K562 (cell line): Measurements from ENCODE around the gene EGFL7. TPM values are rescaled to one million over a fixed set of nuclear protein-coding genes. Genes with fewer than 3 reads are reported as not detected.

Experiments
- ARNT ChIP-seq, 2 experiments: fragments of 450-650 bp; IDR thresholded peaks; 2 replicates each; pipeline ENCODE4 v1.6.1; 2016; ENCODE audit warnings: mild to moderate bottlenecking in 1 of 2
- ATF1 ChIP-seq, 2 experiments: fragments of 450-650 bp in 1 of 2; IDR thresholded peaks; 2 replicates each; pipeline ENCODE4 v1.6.1; 2016; ENCODE audit warnings: missing compliant biosample characterization in 1 of 2, missing genetic modification characterization in 1 of 2
- BRCA1 ChIP-seq, 2 experiments: fragments of 450-650 bp in 1 of 2; sonication (generic) in 1 of 2; formaldehyde crosslinking in 1 of 2; IDR thresholded peaks; 2 replicates each; pipeline versions ENCODE4 v1.5.0 to v1.6.1; 2017 to 2020; ENCODE audit warnings: mild to moderate bottlenecking in 1 of 2, missing genetic modification reagents in 1 of 2
- DIDO1 ChIP-seq: fragments of 450-650 bp; IDR thresholded peaks from 2 replicates; pipeline ENCODE4 v1.6.1; 2016; ENCODE audit warnings: low read depth, missing biosample characterization, missing genetic modification characterization
- HDAC2 ChIP-seq: fragments of 450-650 bp; IDR thresholded peaks from 2 replicates; pipeline ENCODE4 v1.6.1; 2016; ENCODE audit warnings: mild to moderate bottlenecking
- HNRNPL ChIP-seq: fragments of 200-400 bp; formaldehyde crosslinking; IDR thresholded peaks from 2 replicates; pipeline ENCODE4 v1.6.1; 2017; ENCODE audit warnings: low read depth, mild to moderate bottlenecking, low read length
- KDM4B ChIP-seq, 2 experiments: fragments of 450-650 bp in 1 of 2; sonication (generic) in 1 of 2; IDR thresholded peaks; 2 replicates each; pipeline ENCODE4 v1.6.1; 2016 to 2017; ENCODE audit warnings: borderline replicate concordance in 2 of 2, antibody characterized with exemption in 1 of 2, low read depth in 1 of 2, mild to moderate bottlenecking in 1 of 2
- KLF1 ChIP-seq: fragments of 450-650 bp; IDR thresholded peaks from 2 replicates; pipeline ENCODE4 v1.6.1; 2016; ENCODE audit warnings: missing genetic modification characterization, missing compliant biosample characterization
- MEF2A ChIP-seq: IDR thresholded peaks from 2 replicates; pipeline ENCODE4 v1.6.1; 2011; ENCODE audit warnings: low read depth, mild to moderate bottlenecking, low read length, moderate library complexity; ENCODE audit not compliant: control insufficient read depth
- MEF2D ChIP-seq: conservative IDR thresholded peaks from 2 replicates; pipeline ENCODE4 v1.6.1; 2016; ENCODE audit warnings: low read depth, missing genetic modification characterization, missing compliant biosample characterization
- MTA1 ChIP-seq: fragments of 450-650 bp; IDR thresholded peaks from 2 replicates; pipeline ENCODE4 v1.6.1; 2017; ENCODE audit warnings: borderline replicate concordance
- NONO ChIP-seq, 2 experiments: fragments of 200-400 bp in 1 of 2; fragments of 450-650 bp in 1 of 2; formaldehyde crosslinking in 1 of 2; IDR thresholded peaks; 2 replicates each; pipeline ENCODE4 v1.6.1; 2017; ENCODE audit warnings: low read depth in 2 of 2, mild to moderate bottlenecking in 2 of 2, moderate library complexity in 2 of 2, low read length in 1 of 2
- RBM15 ChIP-seq: fragments of 200-400 bp; formaldehyde crosslinking; IDR thresholded peaks from 2 replicates; pipeline ENCODE4 v1.6.1; 2018; ENCODE audit warnings: mild to moderate bottlenecking, low read length, moderate library complexity; ENCODE audit not compliant: insufficient read depth
- RBM22 ChIP-seq: fragments of 200-400 bp; formaldehyde crosslinking; IDR thresholded peaks from 2 replicates; pipeline ENCODE4 v1.6.1; 2018; ENCODE audit warnings: low read length, low read depth; ENCODE audit not compliant: poor library complexity, severe bottlenecking
- SLC30A9 ChIP-seq: fragments of 250-450 bp; sonication (Bioruptor Pico); IDR thresholded peaks from 2 replicates; pipeline ENCODE4 v1.8.0; 2022; ENCODE audit warnings: mild to moderate bottlenecking, moderate library complexity
- TCF7L2 ChIP-seq: fragments of 150-350 bp; IDR thresholded peaks from 2 replicates; pipeline ENCODE4 v1.6.1; 2016; ENCODE audit warnings: low read depth, mild to moderate bottlenecking, low read length, moderate library complexity
- TGIF2 ChIP-seq: sonication (generic); formaldehyde crosslinking; IDR thresholded peaks from 2 replicates; pipeline ENCODE4 v1.8.1; 2022; ENCODE audit warnings: mild to moderate bottlenecking, missing genetic modification reagents, moderate library complexity
- ZEB2 ChIP-seq: fragments of 450-650 bp; IDR thresholded peaks from 2 replicates; pipeline ENCODE4 v1.6.1; 2016
- ZNF12 ChIP-seq: sonication (generic); formaldehyde crosslinking; IDR thresholded peaks from 2 replicates; pipeline ENCODE4 v1.4.0; 2020; ENCODE audit warnings: mild to moderate bottlenecking, missing genetic modification reagents
- ZNF175 ChIP-seq: fragments of 200-800 bp; sonication (Bioruptor generic); IDR thresholded peaks from 2 replicates; pipeline ENCODE4 v1.6.1; 2016; ENCODE audit warnings: low read depth, mild to moderate bottlenecking, missing genetic modification characterization, missing compliant biosample characterization
- ZNF253 ChIP-seq: fragments of 250-450 bp; sonication (Bioruptor Pico); conservative IDR thresholded peaks from 2 replicates; pipeline ENCODE4 v1.6.1; 2021; ENCODE audit warnings: mild to moderate bottlenecking
- ZNF41 ChIP-seq: fragments of 250-450 bp; sonication (Bioruptor Pico); conservative IDR thresholded peaks from 2 replicates; pipeline ENCODE4 v1.4.0; 2020; ENCODE audit warnings: mild to moderate bottlenecking
- ZNF644 ChIP-seq: fragments of 200-800 bp; sonication (Bioruptor generic); IDR thresholded peaks from 2 replicates; pipeline ENCODE4 v1.6.1; 2016; ENCODE audit warnings: low read depth, missing genetic modification characterization, missing compliant biosample characterization
- ZNF717 ChIP-seq: fragments of 250-450 bp; sonication (Bioruptor Pico); IDR thresholded peaks from 2 replicates; pipeline ENCODE4 v1.5.0; 2021
- polyA plus RNA-seq, 8 experiments: library from polyadenylated mRNA; depleted of rRNA in 4 of 8; stranded (reverse) in 5 of 8; unstranded in 3 of 8; fragments of >200 nt; fragmentation: Nextera tagmentation in 2 of 8; fragmentation: Illumina TruSeq in 1 of 8; extraction: Ambion mirVana in 2 of 8; extraction: Trizol in 1 of 8; gene quantifications; 2 replicates each; pipeline versions ENCODE4 v1.2.1 to v1.2.3, GENCODE V29; 2011 to 2014; ENCODE audit warnings: inconsistent platforms in 1 of 8, missing spikeins in 1 of 8
- total RNA-seq, 7 experiments: library from RNA; depleted of rRNA in 6 of 7; stranded (reverse); fragments of >200 nt in 6 of 7; fragmentation: Illumina TruSeq in 2 of 7; extraction: Trizol in 2 of 7; gene quantifications; 2 replicates each; pipeline versions ENCODE4 v1.2.1 to v1.2.3, GENCODE V29; 2011 to 2021; ENCODE audit warnings: low replicate concordance in 1 of 7
- TF ChIP-seq, protein P1 (sequence below): sonication (generic); formaldehyde crosslinking; IDR thresholded peaks from 2 replicates; pipeline ENCODE4 v1.9.0; 2022; ENCODE audit warnings: mild to moderate bottlenecking, missing genetic modification reagents
- TF ChIP-seq, protein P2 (sequence below), 2 experiments: fragments of 150-350 bp in 1 of 2; IDR thresholded peaks; 2 replicates each; pipeline ENCODE4 v1.6.1; 2012 to 2016; ENCODE audit warnings: low read depth in 2 of 2, low read length in 2 of 2, mild to moderate bottlenecking in 1 of 2, moderate library complexity in 1 of 2

The EGFL7 gene
- total and polyA plus RNA-seq, 9 of the 15 experiments (the other 6 are each of a cell fraction or from before 2014, with no cell fraction given): 1.5 to 286 (median 55.5) TPM

DNA sequence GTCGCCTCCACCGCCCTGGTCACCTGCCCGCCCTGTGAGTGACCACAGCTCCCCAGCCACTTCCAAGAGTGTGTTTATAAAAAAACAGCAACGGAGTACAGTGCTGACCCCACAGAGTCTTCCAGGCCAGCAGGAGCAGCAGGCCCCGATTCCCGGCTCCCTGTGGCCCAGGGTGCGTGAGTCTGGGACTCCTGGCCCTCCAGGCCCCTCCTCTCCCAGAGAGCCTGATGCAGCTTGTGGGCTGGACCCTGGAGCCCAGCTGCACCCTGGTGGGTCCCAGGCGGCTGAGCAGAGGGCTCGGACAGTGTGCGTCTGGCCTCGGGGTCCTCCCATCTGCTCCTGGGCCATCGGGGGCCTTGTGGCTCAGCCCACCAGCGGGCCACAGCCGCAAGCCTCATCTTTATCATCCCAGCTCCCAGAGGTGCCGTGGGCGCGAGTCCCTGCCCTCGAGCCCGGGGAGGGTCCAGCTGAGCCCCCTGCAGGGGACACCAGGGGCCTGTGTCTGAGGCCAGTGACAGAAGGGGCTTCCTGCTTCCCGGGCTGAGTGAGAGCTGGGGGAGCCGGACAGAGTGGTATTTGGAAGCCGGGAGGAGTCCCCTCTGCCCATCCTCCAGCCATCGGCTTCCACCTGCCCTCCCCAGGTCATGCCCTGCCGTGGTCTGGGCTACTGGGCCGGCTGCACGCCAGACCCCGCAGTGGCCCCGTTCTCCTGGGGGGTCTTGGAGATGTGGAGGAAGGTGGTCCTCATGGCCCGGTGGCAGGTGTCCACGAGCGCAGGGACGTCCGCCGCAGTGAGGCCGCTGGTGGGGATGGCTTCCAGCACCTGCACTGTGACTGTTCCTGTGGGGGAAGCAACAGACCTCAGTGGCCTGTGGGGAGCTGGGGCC lies 10.6 kb downstream of the EGFL7 start (continued):
- 0 out of 4 replicates have a peak, but pooled peaks of 1 of the 2 experiments have one; percentile 15 for TF ChIP-seq NONO (IDR thresholded peaks at IDR 0.05; ENCODE audit: low read depth in 2 of 2, low read length in 1 of 2)
- TF ChIP-seq KDM4B (IDR thresholded peaks at IDR 0.05; ENCODE audit: borderline replicate concordance in 2 of 2, low read depth in 1 of 2): no peak
- no peak for TF ChIP-seq ARNT (IDR thresholded peaks at IDR 0.05)
- peak; percentile 37; the same call in 1 of the 2 replicates for TF ChIP-seq HNRNPL
- no peak for TF ChIP-seq MEF2A
- no peak for TF ChIP-seq RBM15
- no peak for TF ChIP-seq TGIF2 (CRISPR knock-in tag)
- TF ChIP-seq RBM22: peak; percentile 92
- TF ChIP-seq HDAC2: no peak
- TF ChIP-seq ZNF717 (CRISPR knock-in tag): no peak; the same call in 1 of the 2 replicates
- no peak for TF ChIP-seq SLC30A9
- TF ChIP-seq ZNF41 (CRISPR knock-in tag): no peak; the same call in 1 of the 2 replicates
- no peak for TF ChIP-seq ATF1 (CRISPR knock-in tag; IDR thresholded peaks at IDR 0.05)
- TF ChIP-seq ATF1 (tag; IDR thresholded peaks at IDR 0.05): no peak
- TF ChIP-seq, protein P1, sequence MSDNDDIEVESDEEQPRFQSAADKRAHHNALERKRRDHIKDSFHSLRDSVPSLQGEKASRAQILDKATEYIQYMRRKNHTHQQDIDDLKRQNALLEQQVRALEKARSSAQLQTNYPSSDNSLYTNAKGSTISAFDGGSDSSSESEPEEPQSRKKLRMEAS (CRISPR knock-in tag): no peak; the same call in 1 of the 2 replicates
- no peak for TF ChIP-seq MEF2D (tag)
- no peak for TF ChIP-seq ZNF12
- peak; percentile 18; the same call in 1 of the 2 replicates for TF ChIP-seq MTA1
- TF ChIP-seq ZNF644: no peak
- TF ChIP-seq DIDO1 (tag): no peak
- TF ChIP-seq, protein P2, sequence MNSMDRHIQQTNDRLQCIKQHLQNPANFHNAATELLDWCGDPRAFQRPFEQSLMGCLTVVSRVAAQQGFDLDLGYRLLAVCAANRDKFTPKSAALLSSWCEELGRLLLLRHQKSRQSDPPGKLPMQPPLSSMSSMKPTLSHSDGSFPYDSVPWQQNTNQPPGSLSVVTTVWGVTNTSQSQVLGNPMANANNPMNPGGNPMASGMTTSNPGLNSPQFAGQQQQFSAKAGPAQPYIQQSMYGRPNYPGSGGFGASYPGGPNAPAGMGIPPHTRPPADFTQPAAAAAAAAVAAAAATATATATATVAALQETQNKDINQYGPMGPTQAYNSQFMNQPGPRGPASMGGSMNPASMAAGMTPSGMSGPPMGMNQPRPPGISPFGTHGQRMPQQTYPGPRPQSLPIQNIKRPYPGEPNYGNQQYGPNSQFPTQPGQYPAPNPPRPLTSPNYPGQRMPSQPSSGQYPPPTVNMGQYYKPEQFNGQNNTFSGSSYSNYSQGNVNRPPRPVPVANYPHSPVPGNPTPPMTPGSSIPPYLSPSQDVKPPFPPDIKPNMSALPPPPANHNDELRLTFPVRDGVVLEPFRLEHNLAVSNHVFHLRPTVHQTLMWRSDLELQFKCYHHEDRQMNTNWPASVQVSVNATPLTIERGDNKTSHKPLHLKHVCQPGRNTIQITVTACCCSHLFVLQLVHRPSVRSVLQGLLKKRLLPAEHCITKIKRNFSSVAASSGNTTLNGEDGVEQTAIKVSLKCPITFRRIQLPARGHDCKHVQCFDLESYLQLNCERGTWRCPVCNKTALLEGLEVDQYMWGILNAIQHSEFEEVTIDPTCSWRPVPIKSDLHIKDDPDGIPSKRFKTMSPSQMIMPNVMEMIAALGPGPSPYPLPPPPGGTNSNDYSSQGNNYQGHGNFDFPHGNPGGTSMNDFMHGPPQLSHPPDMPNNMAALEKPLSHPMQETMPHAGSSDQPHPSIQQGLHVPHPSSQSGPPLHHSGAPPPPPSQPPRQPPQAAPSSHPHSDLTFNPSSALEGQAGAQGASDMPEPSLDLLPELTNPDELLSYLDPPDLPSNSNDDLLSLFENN (IDR thresholded peaks at IDR 0.05; ENCODE audit: low read depth in 2 of 2, low read length in 2 of 2): no peak
- no peak for TF ChIP-seq KLF1 (tag)
- TF ChIP-seq ZNF175: no peak
- peak; percentile 33; the same call in 1 of the 2 replicates for TF ChIP-seq ZEB2
- TF ChIP-seq ZNF253: peak; percentile 48; the same call in 1 of the 2 replicates
- TF ChIP-seq BRCA1 (IDR thresholded peaks at IDR 0.05): no peak
- no peak for TF ChIP-seq BRCA1 (CRISPR knock-in tag; IDR thresholded peaks at IDR 0.05)
- no peak for TF ChIP-seq TCF7L2
